ENCODE data around the gene LRIT1.

LRIT1 gene

GRCh38 chr10:84261236-84261915, 20.0 kb upstream of the LRIT1 start:
- H3K4me3 ChIP-seq (ENCODE audit: low read depth, low read length), result no peak overlapping the region
- TF ChIP-seq, protein P1, sequence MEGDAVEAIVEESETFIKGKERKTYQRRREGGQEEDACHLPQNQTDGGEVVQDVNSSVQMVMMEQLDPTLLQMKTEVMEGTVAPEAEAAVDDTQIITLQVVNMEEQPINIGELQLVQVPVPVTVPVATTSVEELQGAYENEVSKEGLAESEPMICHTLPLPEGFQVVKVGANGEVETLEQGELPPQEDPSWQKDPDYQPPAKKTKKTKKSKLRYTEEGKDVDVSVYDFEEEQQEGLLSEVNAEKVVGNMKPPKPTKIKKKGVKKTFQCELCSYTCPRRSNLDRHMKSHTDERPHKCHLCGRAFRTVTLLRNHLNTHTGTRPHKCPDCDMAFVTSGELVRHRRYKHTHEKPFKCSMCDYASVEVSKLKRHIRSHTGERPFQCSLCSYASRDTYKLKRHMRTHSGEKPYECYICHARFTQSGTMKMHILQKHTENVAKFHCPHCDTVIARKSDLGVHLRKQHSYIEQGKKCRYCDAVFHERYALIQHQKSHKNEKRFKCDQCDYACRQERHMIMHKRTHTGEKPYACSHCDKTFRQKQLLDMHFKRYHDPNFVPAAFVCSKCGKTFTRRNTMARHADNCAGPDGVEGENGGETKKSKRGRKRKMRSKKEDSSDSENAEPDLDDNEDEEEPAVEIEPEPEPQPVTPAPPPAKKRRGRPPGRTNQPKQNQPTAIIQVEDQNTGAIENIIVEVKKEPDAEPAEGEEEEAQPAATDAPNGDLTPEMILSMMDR (IDR thresholded peaks at IDR 0.05; ENCODE audit: low read depth, low read length), result no peak

GRCh38 chr10:84258034-84258695, 16.8 kb upstream of the LRIT1 start:
- TF ChIP-seq, protein P1 (IDR thresholded peaks at IDR 0.05; ENCODE audit: low read depth, low read length), result no peak
- H3K4me3 ChIP-seq (ENCODE audit: low read depth, low read length), result no peak overlapping the region

GRCh38 chr10:84257343-84258020, 16.1 kb upstream of the LRIT1 start:
- TF ChIP-seq, protein P1 (IDR thresholded peaks at IDR 0.05; ENCODE audit: low read depth, low read length), result no peak
- no peak overlapping the region for H3K4me3 ChIP-seq (ENCODE audit: low read depth, low read length)

DNA sequence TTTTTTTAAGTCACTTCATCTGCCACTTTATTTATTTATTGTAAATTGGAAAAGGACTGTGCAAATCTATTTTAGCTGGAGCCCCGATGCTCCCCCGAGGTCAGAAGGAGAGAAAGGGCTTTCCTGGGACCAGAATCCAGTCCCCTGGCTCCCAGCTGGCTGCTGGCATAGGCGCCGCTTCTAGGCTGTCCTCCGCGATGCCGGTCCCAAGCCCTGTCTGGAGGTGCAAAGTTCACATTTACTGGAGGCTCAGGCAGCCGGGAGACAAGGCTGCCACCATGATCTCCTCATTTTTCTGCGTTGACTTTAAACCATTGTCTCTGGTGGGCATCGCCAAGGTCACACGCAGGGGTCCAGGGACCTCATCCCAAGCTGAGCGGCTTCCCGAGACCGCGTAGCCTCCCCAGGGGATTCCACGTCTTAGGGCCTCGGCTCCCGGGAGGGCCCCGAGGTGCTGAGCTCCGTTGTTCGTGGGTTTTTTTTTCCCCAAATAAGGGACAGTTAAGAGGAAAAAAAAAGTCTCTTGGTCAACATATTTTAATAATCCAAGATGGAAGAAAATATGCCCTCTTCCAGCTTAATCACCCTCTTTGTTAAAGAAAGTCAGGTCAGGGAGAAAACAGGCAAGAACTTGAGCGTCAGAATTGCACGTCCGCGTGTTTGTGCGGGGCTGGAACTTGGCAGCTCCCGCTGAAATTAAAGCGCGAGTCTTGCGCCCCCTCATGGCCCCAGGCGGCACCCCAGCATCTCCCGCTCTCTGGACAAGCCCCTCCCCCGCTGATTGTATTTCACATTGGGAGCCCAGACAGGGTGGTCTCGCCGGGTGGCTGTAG, 15.4 kb upstream of the LRIT1 start:
- TF ChIP-seq, protein P1 (IDR thresholded peaks at IDR 0.05; ENCODE audit: low read depth, low read length), result peak; percentile 80
- H3K4me3 ChIP-seq (ENCODE audit: low read depth, low read length), result no peak overlapping the region

DNA sequence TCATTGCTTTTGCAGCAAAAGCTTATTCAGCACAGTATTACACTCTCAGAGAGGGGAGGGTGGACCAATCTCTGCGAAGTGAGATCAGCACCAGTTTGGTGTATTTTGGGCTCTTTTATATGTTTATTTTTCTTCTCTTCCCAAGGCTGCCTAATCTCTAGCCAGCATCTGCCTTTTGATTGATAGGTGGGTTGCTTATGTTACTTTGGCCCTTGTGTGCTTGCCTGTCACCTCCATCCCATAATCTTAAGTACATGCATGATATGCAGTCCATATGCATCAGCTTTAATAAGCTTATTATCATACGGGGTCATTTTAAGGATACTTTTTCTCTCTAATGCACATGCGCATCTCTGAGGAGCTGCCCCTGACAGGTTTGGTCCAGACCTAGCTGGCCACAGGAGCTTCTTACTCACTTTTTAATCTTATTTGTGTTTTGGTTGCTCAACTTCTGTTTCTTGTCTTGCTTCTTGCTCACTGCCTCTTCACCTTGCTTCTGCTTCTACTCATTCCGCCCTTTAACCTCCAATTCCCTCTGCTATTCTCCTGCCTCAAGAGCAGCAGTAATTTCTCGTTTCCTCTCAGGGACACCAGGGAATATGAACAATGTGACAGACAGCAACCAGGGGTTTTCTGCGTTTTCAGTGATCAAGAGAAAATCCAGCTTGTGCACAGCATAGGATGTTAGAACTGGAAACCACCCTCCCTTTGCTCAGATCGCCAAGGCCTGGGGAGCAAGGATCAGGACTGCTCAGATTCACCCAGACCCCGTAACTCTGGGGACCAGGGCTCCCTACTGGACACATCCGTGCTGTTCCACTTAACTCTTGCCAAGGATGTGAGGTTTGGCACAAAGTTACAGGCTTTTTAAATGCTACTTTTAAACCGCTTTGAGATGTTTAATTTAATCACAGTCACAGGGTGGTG, 13.5 kb upstream of the LRIT1 start:
- H3K4me3 ChIP-seq (ENCODE audit: low read depth, low read length), result no peak overlapping the region
- TF ChIP-seq, protein P1 (IDR thresholded peaks at IDR 0.05; ENCODE audit: low read depth, low read length), result no peak

DNA sequence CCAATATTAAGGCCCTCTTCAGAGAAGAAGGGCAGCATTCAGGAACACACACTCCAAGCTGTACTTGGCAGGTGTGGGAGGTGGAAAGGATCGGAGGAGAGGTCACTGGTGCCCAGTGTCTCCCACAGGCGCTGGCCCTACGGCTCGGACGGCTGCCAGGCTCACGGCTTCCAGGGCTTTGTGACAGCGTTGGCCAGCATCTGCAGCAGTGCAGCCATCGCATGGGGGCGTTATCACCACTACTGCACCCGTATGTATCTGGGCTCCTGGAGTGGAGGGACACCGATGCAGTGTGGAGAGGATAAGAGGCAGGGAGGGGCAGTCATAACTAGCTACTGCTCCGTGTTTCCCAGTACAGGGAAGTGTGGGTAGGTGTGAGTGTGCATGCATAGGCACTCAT, 7.4 kb upstream of the LRIT1 start:
- no peak overlapping the region for H3K4me3 ChIP-seq (ENCODE audit: low read depth, low read length)
- TF ChIP-seq, protein P1 (IDR thresholded peaks at IDR 0.05; ENCODE audit: low read depth, low read length), result no peak
